HUES48 (cell line): Measurements from ENCODE around the gene ZNF546.

Experiments
- H3K27ac ChIP-seq: one replicate; pipeline ENCODE4 v1.7.0; 2013; ENCODE audit warnings: low read depth, low read length, inconsistent platforms
- H3K27me3 ChIP-seq: 2 replicates; pipeline ENCODE4 v1.6.1; 2013; ENCODE audit warnings: mild to moderate bottlenecking, low read length; ENCODE audit not compliant: control insufficient read depth, insufficient read depth
- H3K36me3 ChIP-seq: 2 replicates; pipeline ENCODE4 v1.6.1; 2013; ENCODE audit warnings: low read length; ENCODE audit not compliant: control insufficient read depth, insufficient read depth
- H3K4me1 ChIP-seq: 2 replicates; pipeline ENCODE4 v1.6.1; 2013; ENCODE audit warnings: mild to moderate bottlenecking, low read length; ENCODE audit not compliant: control insufficient read depth, insufficient read depth
- H3K4me3 ChIP-seq: 2 replicates; pipeline ENCODE4 v1.5.1; 2013; ENCODE audit warnings: mild to moderate bottlenecking, low read depth, low read length
- H3K9ac ChIP-seq: 2 replicates; pipeline ENCODE4 v1.6.1; 2013; ENCODE audit warnings: mild to moderate bottlenecking, low read depth, low read length, moderate library complexity
- H3K9me3 ChIP-seq: 2 replicates; pipeline ENCODE4 v1.6.1; 2013; ENCODE audit warnings: low read length; ENCODE audit not compliant: control insufficient read depth, insufficient read depth

ZNF546 gene

GRCh38 chr19:39987167-39987566 is 9.7 kb upstream of the ZNF546 start:
- H3K36me3 ChIP-seq, result peaks cover 15% of the 10 kb centered on the region
- H3K9ac ChIP-seq, result no peak overlapping the region
- H3K27me3 ChIP-seq, result no peaks in the 10 kb centered on the region
- H3K4me3 ChIP-seq, result no peak overlapping the region
- no peaks in the 10 kb centered on the region for H3K4me1 ChIP-seq
- no peak overlapping the region for H3K27ac ChIP-seq
- peaks cover 12% of the 10 kb centered on the region; the same call in 1 of the 2 replicates for H3K9me3 ChIP-seq

GRCh38 chr19:39987596-39987995 is 9.3 kb upstream of the ZNF546 start:
- H3K9me3 ChIP-seq, result peaks cover 12% of the 10 kb centered on the region; the same call in 1 of the 2 replicates
- no peak overlapping the region for H3K9ac ChIP-seq
- H3K27ac ChIP-seq, result no peak overlapping the region
- H3K4me3 ChIP-seq, result no peak overlapping the region
- no peaks in the 10 kb centered on the region for H3K27me3 ChIP-seq
- peaks cover 11% of the 10 kb centered on the region for H3K36me3 ChIP-seq
- no peaks in the 10 kb centered on the region for H3K4me1 ChIP-seq

- Histone ChIP-seq H3K27ac (no peak overlapping the region), H3K4me3 (no peak overlapping the region), H3K27me3 (no peaks in the 10 kb centered on the region), H3K9me3 (peaks cover 12% of the 10 kb centered on the region), H3K36me3 (no peaks in the 10 kb centered on the region), H3K4me1 (no peaks in the 10 kb centered on the region), H3K9ac (no peak overlapping the region)
Measured at GRCh38 chr19:39993605-39994004, 3.3 kb upstream of the ZNF546 start.

GRCh38 chr19:39994361-39994760 is 2.5 kb upstream of the ZNF546 start:
- no peak overlapping the region for H3K9ac ChIP-seq
- no peaks in the 10 kb centered on the region for H3K4me1 ChIP-seq
- H3K9me3 ChIP-seq, result peaks cover 12% of the 10 kb centered on the region
- H3K36me3 ChIP-seq, result no peaks in the 10 kb centered on the region
- H3K27ac ChIP-seq, result no peak overlapping the region
- no peak overlapping the region for H3K4me3 ChIP-seq
- H3K27me3 ChIP-seq, result no peaks in the 10 kb centered on the region

GRCh38 chr19:39995794-39996193 is 1.1 kb upstream of the ZNF546 start:
- Histone ChIP-seq H3K9me3 (peaks cover 12% of the 10 kb centered on the region), H3K36me3 (no peaks in the 10 kb centered on the region), H3K4me3 (peak overlapping the region; percentile 94), H3K4me1 (no peaks in the 10 kb centered on the region), H3K27me3 (no peaks in the 10 kb centered on the region), H3K9ac (no peak overlapping the region), H3K27ac (no peak overlapping the region)

- Histone ChIP-seq H3K4me1 (no peaks in the 10 kb centered on the region), H3K36me3 (no peaks in the 10 kb centered on the region), H3K9me3 (peaks cover 12% of the 10 kb centered on the region), H3K27me3 (no peaks in the 10 kb centered on the region), H3K9ac (peak overlapping the region; percentile 70), H3K4me3 (peak overlapping the region; percentile 94), H3K27ac (no peak overlapping the region)
Measured at GRCh38 chr19:39996218-39996810, 546 bp upstream of the ZNF546 start.

- no peak overlapping the region for H3K9ac ChIP-seq
- no peaks in the 10 kb centered on the region for H3K4me1 ChIP-seq
- H3K36me3 ChIP-seq, result no peaks in the 10 kb centered on the region
- peaks cover 12% of the 10 kb centered on the region for H3K9me3 ChIP-seq
- H3K27ac ChIP-seq, result no peak overlapping the region
- H3K27me3 ChIP-seq, result no peaks in the 10 kb centered on the region
- H3K4me3 ChIP-seq, result peak overlapping the region; percentile 94
Measured at GRCh38 chr19:39997638-39998216, 867 bp downstream of the ZNF546 start.

- no peaks in the 10 kb centered on the region for H3K36me3 ChIP-seq
- no peak overlapping the region for H3K27ac ChIP-seq
- H3K9ac ChIP-seq, result no peak overlapping the region
- H3K9me3 ChIP-seq, result peaks cover 7% of the 10 kb centered on the region; the same call in 1 of the 2 replicates
- H3K4me3 ChIP-seq, result no peak overlapping the region
- no peaks in the 10 kb centered on the region for H3K4me1 ChIP-seq
- no peaks in the 10 kb centered on the region for H3K27me3 ChIP-seq
Measured at GRCh38 chr19:39998501-39998900, 1.6 kb downstream of the ZNF546 start.

- Histone ChIP-seq H3K27me3 (no peaks in the 10 kb centered on the region), H3K27ac (no peak overlapping the region), H3K4me1 (no peaks in the 10 kb centered on the region), H3K4me3 (no peak overlapping the region), H3K9ac (no peak overlapping the region), H3K36me3 (no peaks in the 10 kb centered on the region), H3K9me3 (no peaks in the 10 kb centered on the region; the same call in 1 of the 2 replicates)
Measured at GRCh38 chr19:40005691-40006272, 8.9 kb downstream of the ZNF546 start.

- Histone ChIP-seq H3K9ac (no peak overlapping the region), H3K4me1 (no peaks in the 10 kb centered on the region), H3K9me3 (no peaks in the 10 kb centered on the region; the same call in 1 of the 2 replicates), H3K36me3 (no peaks in the 10 kb centered on the region), H3K4me3 (no peak overlapping the region), H3K27me3 (no peaks in the 10 kb centered on the region), H3K27ac (no peak overlapping the region)
Measured at GRCh38 chr19:40006273-40006691, 9.4 kb downstream of the ZNF546 start.

GRCh38 chr19:40009674-40010073 is 12.8 kb downstream of the ZNF546 start:
- no peaks in the 10 kb centered on the region for H3K4me1 ChIP-seq
- no peaks in the 10 kb centered on the region for H3K36me3 ChIP-seq
- H3K9me3 ChIP-seq, result peaks cover 18% of the 10 kb centered on the region
- no peak overlapping the region for H3K4me3 ChIP-seq
- H3K27ac ChIP-seq, result no peak overlapping the region
- no peak overlapping the region for H3K9ac ChIP-seq
- H3K27me3 ChIP-seq, result no peaks in the 10 kb centered on the region
